Adipocyte (in vitro differentiated cells): ENCODE measurements around the gene MAP2K5.

Source experiments
- DNase-seq: peaks from one replicate; pipeline ENCODE4 v3.0.0-alpha.2; 2015; ENCODE audit warnings: low read depth
- H3K27me3 ChIP-seq: replicated peaks from 2 replicates; pipeline ENCODE4 v1.7.0; 2013; ENCODE audit warnings: mild to moderate bottlenecking, low read length, moderate library complexity; ENCODE audit not compliant: control insufficient read depth, insufficient read depth
- H3K36me3 ChIP-seq: 2 replicates; pipeline ENCODE4 v1.7.0; 2013; ENCODE audit warnings: low read length, mild to moderate bottlenecking, moderate library complexity; ENCODE audit not compliant: control insufficient read depth, insufficient read depth, severe bottlenecking
- H3K4me1 ChIP-seq: 2 replicates; pipeline ENCODE4 v1.7.0; 2013; ENCODE audit warnings: mild to moderate bottlenecking, low read length, moderate library complexity; ENCODE audit not compliant: control insufficient read depth, insufficient read depth
- H3K4me3 ChIP-seq: 2 replicates; pipeline ENCODE4 v1.7.0; 2013; ENCODE audit warnings: mild to moderate bottlenecking, low read length, moderate library complexity
- H3K9ac ChIP-seq: 2 replicates; pipeline ENCODE4 v1.7.0; 2013; ENCODE audit warnings: mild to moderate bottlenecking, low read length, moderate library complexity
- H3K9me3 ChIP-seq: 2 replicates; pipeline ENCODE4 v1.7.0; 2013; ENCODE audit warnings: mild to moderate bottlenecking, low read length, moderate library complexity; ENCODE audit not compliant: control insufficient read depth

The MAP2K5 gene

DNA sequence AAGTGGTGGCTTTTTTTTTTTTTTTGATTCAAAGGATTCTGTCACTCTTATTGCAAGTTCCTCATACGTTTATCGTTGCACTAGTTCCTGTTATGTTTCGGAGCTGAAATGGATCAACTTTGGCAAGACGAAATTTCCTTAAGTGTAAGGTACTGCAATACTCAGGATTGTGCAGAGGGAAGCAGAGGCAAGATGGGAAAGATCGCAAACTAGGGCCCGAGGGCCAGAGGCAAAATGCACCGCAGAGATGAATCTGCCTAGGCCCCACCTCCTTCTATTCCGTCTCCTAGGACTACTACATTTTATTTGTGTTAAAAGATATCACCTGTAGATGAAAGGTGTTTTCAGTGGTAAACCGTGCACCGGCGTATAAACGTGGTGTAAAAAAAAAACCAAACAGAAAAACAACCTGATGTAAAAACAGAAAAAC, 297.0 kb downstream of the MAP2K5 start:
- Histone ChIP-seq H3K4me3 (peak overlapping the region; percentile 92), H3K4me1 (peaks cover 39% of the 10 kb centered on the region), H3K9me3 (no peaks in the 10 kb centered on the region), H3K27me3 (peaks cover 20% of the 10 kb centered on the region), H3K9ac (peak overlapping the region; percentile 94), H3K36me3 (no peaks in the 10 kb centered on the region)
- peak; percentile 54 for DNase-seq

DNA sequence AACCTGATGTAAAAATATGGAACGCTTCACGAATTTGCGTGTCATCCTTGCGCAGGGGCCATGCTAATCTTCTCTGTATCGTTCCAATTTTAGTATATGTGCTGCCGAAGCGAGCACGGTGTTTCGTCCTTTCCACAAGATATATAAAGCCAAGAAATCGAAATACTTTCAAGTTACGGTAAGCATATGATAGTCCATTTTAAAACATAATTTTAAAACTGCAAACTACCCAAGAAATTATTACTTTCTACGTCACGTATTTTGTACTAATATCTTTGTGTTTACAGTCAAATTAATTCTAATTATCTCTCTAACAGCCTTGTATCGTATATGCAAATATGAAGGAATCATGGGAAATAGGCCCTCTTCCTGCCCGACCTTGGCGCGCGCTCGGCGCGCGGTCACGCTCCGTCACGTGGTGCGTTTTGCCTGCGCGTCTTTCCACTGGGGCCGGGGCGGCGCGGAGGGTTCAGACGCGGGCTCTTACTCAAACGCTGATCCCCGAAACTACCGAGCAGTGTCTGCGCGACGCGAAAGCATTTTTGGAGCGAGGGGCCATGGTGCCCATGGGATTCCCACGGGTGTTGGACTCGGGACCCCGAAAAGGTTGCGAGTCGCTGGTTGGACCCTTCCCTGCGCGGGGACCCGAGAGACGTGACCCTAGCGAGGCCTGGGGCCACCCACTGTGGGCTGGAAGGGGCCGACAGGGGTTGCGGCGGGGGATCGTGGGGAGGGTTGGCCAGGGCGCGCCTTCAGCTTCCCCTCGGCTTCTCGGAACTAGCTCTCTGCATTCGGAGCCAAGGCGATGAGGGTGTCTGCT, 297.6 kb downstream of the MAP2K5 start, which contains the start of gene RNU6-1:
RNU6-1 (minus strand) TSS at position 117 of the 820 bp plus-strand sequence.
- Histone ChIP-seq H3K9me3 (no peaks in the 10 kb centered on the region), H3K9ac (peak within 1 kb of the TSS; percentile 94), H3K36me3 (no peaks in the 10 kb centered on the region), H3K4me1 (peaks cover 39% of the 10 kb centered on the region), H3K27me3 (peaks cover 14% of the 10 kb centered on the region), H3K4me3 (peak within 1 kb of the TSS; percentile 92)
- DNase-seq: peak; percentile 97

DNA sequence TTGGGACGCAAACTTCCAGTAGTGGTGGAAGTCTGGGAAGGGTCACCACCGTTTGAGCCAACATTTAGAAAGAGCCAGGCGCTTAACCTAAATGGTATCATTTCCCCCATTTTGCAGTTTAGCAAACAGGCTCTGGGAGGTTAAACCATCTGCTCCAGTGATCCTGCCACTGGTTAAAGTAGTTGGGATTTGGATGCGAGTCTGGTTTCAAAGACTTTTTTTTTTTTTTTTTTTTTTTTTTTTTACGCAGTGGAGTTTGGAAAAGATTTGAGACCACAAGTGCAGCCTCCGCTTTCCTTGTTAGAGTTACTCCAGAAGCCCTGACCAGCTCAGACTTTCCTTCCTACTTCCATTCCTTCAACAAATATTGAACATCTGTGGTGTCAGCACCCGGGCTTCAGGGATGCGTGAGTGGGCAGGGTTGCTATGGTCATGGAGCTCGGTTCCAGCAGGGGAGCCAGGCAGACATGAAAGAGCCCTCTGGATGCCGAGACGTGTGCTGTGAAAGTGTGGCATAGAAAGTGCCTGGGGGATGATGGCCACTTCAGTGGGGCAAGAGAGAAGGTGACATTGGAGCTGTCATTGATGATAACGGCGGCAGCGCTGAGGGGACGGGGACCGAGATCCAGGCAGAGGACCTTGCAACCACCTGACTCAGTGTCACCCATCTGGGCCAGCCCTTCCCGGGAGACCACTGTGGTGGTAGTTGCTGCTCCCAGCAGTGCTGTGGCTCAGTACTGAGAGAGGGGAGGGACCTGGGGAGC, 298.4 kb downstream of the MAP2K5 start:
- peak overlapping the region; percentile 94 for H3K9ac ChIP-seq
- DNase-seq: peak; percentile 78
- no peaks in the 10 kb centered on the region for H3K36me3 ChIP-seq
- no peaks in the 10 kb centered on the region for H3K9me3 ChIP-seq
- H3K4me3 ChIP-seq: peak overlapping the region; percentile 92
- H3K4me1 ChIP-seq: peaks cover 37% of the 10 kb centered on the region
- peaks cover 6% of the 10 kb centered on the region for H3K27me3 ChIP-seq

DNA sequence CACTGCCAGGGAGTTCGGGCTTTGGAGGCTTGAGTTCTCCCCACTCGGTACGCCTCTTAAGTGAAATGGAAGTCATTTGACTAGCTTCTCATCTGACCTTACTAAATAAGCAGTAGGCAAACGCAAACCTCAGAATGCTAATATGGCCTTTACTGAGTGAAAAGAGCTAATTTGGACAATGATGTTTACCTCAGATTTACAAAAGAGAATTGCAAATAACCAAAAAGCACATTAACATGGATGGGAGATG, 298.9 kb downstream of the MAP2K5 start:
- no peak for DNase-seq
- no peaks in the 10 kb centered on the region for H3K36me3 ChIP-seq
- peak overlapping the region; percentile 94 for H3K9ac ChIP-seq
- H3K9me3 ChIP-seq: no peaks in the 10 kb centered on the region
- peak overlapping the region; percentile 92 for H3K4me3 ChIP-seq
- peaks cover 34% of the 10 kb centered on the region for H3K4me1 ChIP-seq
- H3K27me3 ChIP-seq: peaks cover 4% of the 10 kb centered on the region

DNA sequence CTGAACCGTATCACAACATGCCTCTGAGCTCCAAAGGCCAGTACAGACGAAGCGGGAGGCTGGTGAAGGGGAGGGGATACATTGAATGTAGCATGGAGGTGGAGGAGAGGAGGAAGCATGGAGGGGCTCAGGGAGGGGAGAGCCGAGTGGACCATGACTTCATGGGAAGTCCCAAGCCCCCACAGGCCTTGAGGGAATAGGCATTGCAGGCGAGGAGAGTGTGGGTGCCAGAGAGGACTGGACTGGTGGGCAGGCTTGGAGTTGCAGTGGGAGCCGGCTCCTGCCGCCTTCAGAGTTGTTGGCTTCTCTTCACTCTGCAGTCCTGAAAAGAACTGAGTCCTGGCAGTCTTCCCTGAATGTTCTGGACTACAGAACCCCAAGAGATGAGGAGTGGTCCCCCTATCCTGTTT, 300.6 kb downstream of the MAP2K5 start:
- no peaks in the 10 kb centered on the region for H3K27me3 ChIP-seq
- H3K36me3 ChIP-seq: no peaks in the 10 kb centered on the region
- DNase-seq: no peak
- no peaks in the 10 kb centered on the region for H3K9me3 ChIP-seq
- no peak overlapping the region for H3K4me3 ChIP-seq
- H3K9ac ChIP-seq: no peak overlapping the region
- peaks cover 34% of the 10 kb centered on the region for H3K4me1 ChIP-seq

DNA sequence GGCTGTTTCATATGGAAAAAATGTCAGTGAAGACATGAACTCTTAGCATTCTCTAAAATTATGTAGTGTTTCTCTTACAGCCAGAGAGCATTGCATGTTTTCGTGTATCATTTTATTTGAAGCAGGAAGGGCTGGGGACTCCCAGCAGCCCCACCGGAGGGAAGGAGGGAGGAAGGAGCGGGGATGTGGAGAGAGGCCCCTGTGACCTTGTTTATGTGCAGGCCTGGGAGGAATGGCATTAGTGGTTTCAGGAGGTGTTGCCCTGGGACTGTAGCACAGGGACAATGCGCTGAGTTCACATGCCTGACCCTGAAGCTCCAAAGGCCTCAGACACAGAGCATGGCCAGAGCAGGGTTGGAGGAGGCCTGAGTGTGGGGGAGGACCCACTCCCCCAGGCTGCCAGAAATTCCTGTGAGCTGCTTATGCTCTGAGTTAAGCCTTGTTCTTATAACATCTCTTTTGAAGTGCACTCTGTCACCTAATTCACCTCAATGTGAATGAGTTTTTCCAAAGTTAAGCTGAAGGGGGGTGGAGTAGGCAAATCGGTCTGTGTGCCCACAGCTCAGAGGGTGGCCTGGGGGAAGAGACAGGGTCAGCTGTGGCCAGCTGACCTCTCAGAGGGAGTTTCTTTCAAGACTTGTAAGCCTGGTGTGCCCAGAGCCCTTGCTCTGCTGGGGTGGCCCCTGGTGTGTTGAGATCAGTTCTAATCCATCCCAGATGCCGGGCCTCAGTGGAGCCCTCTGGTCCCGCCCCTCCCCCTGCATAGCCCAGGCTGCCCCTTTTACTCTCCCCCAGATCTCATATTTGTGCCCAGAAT, 301.3 kb downstream of the MAP2K5 start:
- peak; percentile 64 for DNase-seq
- H3K4me1 ChIP-seq: peaks cover 28% of the 10 kb centered on the region
- H3K27me3 ChIP-seq: no peaks in the 10 kb centered on the region

DNA sequence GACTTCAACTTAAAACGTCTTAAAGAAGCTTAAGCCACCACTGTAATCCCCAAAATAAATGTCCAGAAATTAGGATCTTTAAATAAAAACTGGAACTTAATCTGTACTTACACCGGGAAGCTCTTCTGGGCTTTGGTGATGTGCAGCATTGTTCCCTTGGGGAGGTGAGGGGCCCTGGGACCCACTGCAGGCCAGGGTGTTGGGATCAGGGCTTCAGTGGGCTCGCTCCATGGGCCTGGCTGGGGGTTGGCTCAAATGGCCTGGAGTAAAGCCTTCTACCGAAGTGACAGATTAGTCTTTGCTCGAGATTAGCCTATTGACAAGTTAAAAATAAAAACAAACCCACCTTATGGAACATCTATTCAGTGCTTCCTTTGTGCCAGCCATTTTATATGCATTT, 303.5 kb downstream of the MAP2K5 start:
- no peak overlapping the region for H3K9ac ChIP-seq
- no peaks in the 10 kb centered on the region for H3K36me3 ChIP-seq
- H3K9me3 ChIP-seq: no peaks in the 10 kb centered on the region
- H3K27me3 ChIP-seq: no peaks in the 10 kb centered on the region
- peaks cover 17% of the 10 kb centered on the region for H3K4me1 ChIP-seq
- no peak for DNase-seq
- H3K4me3 ChIP-seq: no peak overlapping the region

More for the DNA sequence above, 301.3 kb downstream of the MAP2K5 start:
- H3K4me3 ChIP-seq: no peak overlapping the region
- no peaks in the 10 kb centered on the region for H3K9me3 ChIP-seq
- H3K9ac ChIP-seq: no peak overlapping the region
- H3K36me3 ChIP-seq: no peaks in the 10 kb centered on the region

DNA sequence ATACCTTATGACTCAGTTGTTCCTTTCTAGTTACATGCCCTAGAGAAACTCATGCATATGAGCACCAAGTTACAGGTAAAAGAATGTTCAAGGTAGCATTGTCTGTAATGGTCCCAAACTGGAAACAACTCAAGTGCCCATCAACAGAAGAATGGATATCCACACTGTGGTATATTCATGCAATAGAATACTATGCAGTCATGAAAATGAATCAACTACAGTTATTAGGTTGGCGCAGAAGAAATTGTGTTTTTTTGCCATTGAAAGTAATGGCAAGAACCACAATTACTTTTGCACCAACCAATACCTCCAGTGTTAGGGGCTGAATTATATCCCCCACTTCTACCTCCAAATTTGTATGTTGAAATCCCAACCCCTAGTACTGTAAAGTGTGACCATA, 307.0 kb downstream of the MAP2K5 start:
- no peak overlapping the region for H3K9ac ChIP-seq
- no peaks in the 10 kb centered on the region for H3K36me3 ChIP-seq
- no peak overlapping the region for H3K4me3 ChIP-seq
- no peaks in the 10 kb centered on the region for H3K27me3 ChIP-seq
- no peaks in the 10 kb centered on the region for H3K9me3 ChIP-seq
- no peak for DNase-seq
- H3K4me1 ChIP-seq: peaks cover 3% of the 10 kb centered on the region

DNA sequence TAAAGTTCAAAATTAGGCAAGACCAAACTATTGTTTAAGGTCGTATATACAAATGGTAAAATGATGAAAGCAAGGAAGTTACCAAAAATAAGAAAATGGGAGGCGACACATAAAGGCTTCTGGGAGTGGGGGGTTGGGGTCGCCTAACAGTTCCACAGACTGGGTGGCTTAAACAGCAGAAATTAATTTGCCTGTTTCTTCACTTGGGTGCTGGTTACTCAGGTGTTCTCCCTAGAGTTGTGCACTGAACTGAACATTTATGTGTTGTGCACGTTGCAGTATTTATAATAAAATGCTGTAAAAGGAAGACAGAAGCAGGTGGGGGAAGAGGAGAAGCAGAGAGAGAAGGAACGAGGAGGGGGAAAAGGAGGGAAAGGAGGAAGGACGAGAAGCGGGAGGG, 307.8 kb downstream of the MAP2K5 start:
- Histone ChIP-seq H3K9me3 (no peaks in the 10 kb centered on the region), H3K9ac (no peak overlapping the region), H3K4me1 (peaks cover 3% of the 10 kb centered on the region), H3K4me3 (no peak overlapping the region), H3K27me3 (no peaks in the 10 kb centered on the region), H3K36me3 (no peaks in the 10 kb centered on the region)
- no peak for DNase-seq

DNA sequence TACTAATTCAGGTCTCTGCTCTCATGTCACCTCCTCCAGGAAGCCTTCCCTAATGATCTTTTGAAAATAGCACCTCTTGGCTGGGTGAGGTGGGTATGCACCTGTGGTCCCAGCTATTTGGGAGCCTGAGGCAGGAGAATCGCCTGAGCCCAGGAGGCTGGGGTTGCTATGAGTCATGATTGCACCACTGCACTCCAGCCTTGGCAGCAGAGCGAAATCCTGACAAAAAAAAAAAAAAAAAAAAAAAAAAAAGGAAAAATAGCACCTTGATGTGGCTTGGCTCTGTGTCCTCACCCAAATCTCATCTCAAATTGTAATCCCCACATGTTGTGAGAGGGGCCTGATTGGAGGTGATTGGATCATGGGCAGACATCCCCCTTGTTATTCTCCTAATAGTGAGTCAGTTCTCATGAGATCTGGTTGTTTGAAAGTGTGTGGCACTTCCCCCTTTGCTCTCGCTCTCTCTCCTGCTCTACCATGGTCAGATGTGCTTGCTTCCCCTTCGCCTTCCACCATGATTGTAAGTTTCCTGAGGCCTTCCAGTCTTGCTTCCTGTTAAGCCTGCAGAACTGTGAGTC, 308.6 kb downstream of the MAP2K5 start:
- no peaks in the 10 kb centered on the region for H3K27me3 ChIP-seq
- H3K36me3 ChIP-seq: no peaks in the 10 kb centered on the region
- H3K4me3 ChIP-seq: no peak overlapping the region
- H3K9me3 ChIP-seq: no peaks in the 10 kb centered on the region
- H3K9ac ChIP-seq: no peak overlapping the region
- H3K4me1 ChIP-seq: peaks cover 3% of the 10 kb centered on the region
- DNase-seq: peak; percentile 59

DNA sequence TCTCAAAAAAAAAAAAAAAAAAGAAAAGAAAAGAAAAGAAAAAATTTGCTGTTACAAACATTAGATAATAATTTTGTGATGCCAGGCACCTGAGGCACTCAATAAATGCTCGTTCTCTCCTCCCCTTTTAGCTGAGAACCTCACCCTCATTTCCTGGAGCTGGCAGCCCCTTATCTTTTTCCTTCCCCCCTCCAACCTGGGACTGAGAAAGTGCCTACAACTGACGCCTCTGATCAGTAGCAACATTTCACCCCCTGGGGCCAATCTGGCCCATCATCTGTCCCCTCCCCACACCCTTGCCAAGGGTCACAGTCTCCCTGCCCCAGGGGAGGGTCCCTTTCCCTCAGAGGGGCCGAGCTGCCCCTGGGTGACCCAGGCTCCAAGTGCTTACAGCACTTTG, 309.9 kb downstream of the MAP2K5 start:
- no peak for DNase-seq
- H3K9ac ChIP-seq: no peak overlapping the region
- peaks cover 3% of the 10 kb centered on the region for H3K4me1 ChIP-seq
- H3K9me3 ChIP-seq: no peaks in the 10 kb centered on the region
- no peaks in the 10 kb centered on the region for H3K36me3 ChIP-seq
- no peaks in the 10 kb centered on the region for H3K27me3 ChIP-seq
- H3K4me3 ChIP-seq: no peak overlapping the region
